Anterior cingulate cortex (tissue), 58 donors: ENCODE results near the gene PDE8B.
"Not testable (repeated sequence)": the region's sequence is repeated elsewhere in the genome, so short reads cannot be mapped to it uniquely, and the experiment has no call there.

Experiments used
- DNase-seq, 58 donors: peaks; one replicate each; lab custom pipeline; 2025; lab: John Stamatoyannopoulos, UW

The PDE8B gene

DNA sequence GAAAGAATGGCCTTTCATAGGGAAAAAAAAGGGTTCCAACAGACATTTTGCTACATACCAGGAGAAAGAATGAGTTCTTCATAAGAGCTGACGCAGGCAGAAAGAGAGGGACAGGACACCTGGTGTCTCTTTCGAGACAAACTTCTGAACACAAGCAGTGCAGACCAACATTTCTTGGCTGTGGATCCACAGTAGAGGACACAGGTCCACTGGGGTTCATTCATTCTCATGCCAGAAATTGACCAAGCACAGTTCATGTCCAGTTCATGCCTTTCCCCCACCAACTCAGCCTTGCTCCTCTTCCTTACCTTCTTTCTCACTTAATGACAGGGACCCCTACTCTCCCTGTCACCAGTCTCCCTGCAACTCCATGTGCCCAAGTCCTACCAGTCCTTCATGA is 144.0 kb downstream of the PDE8B start:
- no peak for DNase-seq

DNA sequence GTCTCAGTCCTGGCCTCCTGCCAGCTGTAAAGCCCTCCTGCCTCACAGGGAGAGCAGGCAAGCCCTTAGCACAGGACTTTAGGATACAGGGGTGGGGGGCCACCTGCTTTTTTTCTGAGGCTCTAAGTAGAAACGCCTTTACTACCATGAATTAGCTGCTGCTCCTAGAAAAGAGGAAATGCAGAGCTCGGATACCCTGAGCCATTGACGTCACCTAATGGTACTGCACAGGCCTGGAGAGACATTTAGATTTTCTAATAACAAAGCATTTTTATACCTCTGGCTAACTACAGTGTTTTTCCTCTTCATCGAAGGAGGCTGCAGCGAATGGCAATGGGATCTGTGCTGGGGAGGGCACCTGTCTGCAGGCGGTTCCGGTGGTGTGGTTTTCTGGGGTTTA is 144.6 kb downstream of the PDE8B start:
- no peak for DNase-seq

DNA sequence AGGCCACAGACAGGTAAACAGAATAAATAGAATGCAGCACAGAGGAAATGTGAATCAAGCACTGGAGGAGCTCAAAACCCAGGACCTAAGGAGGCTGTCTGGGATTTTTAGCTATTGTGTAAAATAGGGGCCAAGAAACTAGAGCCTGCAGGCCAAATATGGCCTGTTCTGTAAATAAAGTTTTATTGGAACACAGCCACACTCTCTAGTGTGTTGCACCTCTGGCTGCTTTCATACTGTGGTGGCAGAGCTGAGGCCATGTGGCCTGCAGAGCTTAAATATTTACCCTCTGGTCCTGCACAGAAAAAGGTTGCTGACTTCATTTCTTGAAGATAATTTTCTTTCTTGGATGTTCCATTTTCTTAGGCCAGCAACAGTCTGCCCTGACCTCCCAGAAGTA is 145.3 kb downstream of the PDE8B start:
- no peak for DNase-seq

DNA sequence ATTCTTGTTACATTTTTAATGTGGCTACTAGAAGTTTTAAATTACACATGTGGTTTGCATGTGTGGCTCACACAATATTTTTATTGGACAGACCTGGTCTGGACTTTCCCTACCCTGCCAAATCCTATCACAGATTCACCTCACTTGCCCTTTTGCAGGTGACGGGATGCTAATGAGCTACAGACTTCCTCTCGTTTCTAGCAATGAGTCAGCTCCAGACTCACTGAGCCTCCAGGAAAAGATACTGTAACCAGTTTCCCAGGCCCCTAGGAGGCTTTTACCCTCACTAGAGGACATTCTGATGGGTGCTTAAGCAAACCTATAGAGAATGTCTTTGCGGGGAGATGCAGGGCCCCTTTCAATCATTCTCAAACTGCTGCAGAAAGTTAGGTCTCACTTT is 146.3 kb downstream of the PDE8B start:
- no peak for DNase-seq

DNA sequence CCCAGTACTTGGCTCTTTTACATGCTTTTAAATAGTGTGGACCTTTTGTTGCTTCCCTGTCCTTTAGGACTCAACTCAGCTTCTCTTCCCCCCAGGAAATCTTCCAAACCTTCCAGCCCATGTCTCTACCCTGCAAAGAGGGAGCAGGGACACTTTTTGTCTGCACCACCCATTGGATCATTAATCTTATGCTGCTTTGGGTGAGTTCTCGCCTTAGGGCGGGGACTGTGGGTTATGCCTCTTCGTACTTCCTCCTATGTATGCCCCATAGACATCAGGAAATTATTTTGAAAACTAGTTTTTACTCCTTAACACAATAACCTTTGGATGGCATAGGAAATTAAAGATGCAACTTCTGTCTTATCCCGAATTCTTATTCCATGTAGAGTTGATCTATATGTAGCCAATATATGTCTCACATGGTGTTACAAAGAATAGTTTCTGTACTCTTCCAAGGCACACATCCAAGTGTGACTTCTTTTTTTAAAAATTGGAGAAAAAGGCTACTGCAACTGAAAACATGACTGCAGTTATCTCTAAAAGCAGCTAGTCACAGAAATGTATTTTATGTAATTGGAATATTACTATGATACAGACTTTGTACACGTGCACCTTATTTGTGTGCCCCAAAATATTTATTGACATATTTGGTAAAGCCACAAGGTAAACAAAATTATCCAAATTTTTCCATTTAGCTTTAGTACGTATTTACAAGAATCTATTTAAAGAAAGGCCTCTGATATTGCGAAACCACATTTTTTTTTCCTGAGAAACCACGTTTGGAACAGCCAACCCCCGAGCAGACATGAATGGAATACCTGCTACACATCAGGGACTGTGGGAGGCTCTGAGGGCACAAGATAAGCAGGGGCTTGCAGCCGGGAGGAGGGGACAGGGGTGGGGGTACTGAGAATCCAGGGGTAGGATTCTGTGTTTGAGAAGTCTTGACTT is 148.1 kb downstream of the PDE8B start:
- no peak for DNase-seq

DNA sequence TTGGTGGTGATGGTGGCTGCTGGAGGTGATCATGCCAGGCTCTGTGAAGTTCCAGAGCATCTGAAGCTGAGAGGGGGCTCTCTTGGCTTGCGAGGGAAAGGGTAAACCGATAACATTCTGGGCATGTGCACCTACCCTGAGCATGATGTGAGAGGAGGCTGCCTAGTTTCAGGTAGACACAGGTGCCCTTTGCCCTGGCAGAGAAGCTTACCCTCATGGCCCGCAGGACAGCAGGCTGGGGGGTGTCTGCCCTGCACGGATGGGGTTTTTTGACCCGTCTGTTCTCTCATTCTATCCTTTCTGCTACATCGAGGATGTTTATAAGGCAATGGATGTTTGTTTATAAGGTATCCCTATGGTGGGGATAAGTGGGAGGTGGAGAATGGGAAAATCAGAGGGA is 148.8 kb downstream of the PDE8B start:
- no peak for DNase-seq

DNA sequence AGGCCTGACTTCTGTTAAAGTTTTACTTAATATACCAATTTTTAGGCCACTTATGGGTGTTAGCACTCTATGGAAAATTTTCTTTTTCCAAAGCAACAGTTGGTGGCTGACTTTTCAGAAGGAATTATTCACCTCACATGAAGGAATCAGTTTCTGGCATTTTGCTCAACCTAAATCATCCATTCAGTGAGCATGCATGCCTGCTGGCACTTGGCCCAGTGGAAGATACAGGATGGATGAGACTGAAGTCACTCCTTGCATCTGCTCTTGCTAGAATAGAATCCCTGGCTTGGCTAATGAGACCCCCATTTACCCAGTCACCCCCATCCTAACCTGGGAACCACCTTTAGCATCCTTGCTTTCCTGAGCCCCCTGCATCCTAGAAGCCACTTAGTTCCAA is 149.9 kb downstream of the PDE8B start:
- peak in 1 of 58 donors; percentile 19 for DNase-seq

DNA sequence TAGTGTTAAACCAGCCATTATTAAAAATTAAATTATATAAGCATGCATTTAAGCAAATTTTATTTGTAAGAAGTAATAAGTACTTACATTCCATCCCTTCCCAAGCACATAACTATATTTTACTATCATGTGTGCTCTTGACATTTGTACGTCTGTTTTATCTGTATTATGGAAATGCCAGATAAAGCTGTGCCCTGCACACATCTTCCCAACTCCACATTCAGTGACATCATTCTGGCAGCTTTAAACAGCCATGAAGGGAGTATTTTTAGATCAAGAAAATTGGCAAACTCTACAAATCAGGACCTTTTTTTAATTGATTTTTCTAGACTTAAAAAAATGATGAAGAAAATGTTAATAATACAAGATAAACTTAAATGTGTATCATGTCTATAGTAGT is 150.5 kb downstream of the PDE8B start:
- DNase-seq, result no peak

DNA sequence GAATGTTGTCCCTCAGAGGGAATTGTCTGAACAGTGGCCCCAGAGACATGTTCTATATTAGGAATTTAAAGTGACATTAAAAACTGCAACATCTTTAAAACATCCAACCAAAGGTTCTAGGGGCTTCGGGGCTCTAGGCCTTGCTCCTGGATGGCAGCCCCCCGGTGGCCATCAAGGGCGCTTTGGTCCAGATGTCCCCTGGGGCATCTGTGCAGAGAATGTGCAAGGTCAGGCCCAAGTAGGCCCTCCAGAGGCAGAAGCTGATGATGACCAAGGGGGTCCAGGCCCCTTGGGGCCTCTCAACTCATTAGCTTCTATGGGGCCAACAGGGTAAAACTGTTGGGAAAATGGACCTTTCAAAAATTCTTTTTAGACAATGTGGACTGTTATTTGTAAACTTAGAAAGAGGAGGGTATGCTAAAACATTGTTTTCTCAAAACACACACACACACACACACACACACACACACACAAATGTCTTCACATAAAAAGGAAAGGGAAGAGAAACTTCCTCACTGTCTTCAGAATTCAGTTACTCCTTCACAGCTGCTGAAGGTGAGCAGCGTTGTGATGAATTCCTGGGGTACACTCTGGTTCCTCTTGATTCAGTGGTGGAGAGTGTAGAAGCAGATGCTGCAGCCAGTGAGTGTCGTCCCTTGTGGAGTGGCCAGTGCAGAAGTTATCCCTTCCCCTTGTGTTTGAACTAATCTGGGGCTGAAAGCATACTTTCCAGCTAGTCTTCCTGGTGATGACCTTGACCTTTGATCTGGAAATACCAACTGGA is 156.4 kb downstream of the PDE8B start:
- no peak for DNase-seq

DNA sequence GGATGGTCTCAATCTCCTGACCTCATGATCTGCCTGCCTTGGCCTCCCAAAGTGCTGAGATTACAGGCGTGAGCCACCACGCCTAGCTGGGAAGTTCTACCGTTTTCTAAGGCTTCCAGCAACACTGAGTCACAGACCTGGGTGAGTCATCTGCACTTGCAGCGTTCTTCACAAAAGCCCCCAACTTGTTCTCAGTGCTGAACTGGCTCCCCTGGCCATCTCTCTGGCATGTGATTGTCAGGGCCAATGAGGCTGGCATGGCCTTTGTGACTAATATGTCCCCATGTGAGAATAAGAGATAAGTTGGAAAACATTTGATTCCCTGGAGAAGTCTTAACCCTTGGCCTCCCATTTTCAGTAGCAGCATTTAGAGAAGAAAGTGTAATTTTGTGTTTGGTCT is 157.3 kb downstream of the PDE8B start:
- DNase-seq, result peak in 1 of 58 donors; percentile 7

DNA sequence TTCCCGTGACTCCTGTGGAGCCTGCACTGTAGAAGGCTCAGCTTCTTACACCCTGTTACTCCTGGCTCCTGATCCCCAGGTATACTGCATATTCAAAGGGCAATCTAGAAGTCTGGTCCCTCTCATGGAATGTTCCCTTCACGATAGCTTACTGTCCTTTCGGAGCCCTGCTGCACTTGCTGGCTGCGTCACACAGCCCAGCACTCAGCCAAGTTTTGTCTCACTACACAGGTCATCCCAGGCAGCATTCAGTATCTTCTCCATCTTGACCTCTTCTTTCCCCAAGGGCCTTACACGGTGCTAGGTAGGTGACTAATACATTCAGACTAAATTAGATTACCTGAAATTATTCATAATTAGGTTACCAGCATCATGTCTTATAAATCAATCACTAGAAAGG is 157.9 kb downstream of the PDE8B start:
- no peak for DNase-seq

DNA sequence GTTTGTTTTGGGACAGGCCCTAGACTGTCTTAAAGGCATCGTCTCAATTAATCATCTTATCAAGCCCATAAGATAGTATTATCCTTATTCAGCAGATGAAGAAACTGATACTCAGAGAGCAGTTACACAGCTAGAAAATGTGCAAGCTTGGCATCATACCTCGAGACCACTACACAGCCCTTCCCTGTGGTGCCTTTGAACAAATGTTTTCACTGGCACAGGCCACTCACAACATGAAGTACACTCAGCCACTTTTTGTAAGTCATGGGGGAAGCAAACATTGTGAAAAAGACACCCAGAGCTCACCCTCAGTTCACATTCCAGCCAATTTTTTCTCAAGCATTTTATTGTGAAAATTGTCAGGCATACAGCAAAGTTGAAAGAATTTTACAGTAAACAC is 159.1 kb downstream of the PDE8B start:
- DNase-seq, result no peak

DNA sequence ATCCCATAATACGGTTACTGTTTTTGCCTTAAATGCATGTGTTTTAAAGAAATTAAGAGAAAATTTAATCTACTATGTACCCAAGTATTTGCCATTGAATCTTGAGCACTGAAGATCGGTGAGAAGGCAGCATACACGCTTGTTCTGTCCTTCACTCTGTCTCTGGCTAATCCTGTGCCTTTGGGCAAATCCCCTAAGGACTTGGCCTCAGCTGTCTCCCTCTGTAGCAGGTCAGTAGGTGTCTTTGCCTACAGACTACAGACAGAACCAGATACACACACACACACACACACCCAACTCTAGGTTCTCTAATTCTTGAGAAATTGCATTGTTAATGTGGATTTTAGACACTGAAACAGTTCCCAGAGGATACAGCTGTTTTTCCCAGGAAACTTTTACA is 164.2 kb downstream of the PDE8B start:
- no peak for DNase-seq

DNA sequence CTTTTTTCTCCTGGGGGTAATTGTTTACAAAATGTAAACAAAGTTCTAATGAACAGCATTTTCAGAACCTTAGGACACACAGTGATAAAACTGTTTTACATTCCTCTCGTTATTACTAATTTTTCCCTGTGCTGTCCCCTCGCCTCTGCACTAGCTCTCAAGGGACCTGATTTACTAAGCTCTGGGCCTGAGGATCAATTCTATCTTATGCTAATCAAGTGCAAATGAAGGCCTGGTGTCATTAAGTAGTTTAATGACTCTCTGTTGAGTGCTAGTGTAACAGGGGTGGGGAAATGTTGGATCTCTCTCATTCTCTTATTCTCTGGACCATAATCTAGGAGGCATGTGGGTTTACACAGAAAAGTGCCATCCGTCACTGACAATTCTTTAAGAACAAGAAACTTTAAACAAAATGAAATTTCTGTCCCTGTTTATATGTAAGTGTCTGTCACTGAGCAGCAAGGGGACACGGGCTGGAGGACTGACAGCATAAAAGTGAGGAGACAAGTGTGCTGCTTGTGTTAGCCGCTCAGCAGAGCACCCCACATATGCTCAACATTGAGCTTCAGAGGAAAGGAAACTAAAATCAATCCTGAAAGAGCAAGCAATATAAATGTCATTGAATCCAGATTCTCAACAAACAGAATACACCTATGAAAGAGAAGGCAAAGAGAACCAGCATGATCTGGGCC is 166.3 kb downstream of the PDE8B start:
- no peak for DNase-seq

DNA sequence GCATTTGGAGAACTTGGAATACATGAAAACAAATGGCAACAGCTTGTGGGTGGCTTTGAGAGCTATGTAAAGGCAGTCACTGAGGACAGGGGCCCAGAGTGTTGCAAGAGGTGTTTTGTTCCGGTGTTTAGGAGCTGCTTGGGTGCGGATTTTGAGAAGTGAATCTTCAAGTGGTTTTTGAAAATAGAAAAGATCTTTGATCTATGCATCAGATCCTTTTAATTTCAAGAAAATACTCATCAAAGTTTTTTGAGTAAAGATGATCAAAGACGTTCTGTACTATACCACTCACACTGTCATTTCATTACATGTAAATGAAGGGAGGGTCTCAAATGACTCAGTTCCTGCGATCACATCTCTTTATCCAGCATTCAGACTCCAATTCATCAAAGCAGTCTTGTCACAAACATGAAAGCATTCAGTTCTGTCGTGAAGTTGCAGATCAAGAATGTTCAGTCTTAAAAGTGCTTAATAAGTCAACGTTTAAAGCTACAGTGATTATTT is 169.1 kb downstream of the PDE8B start:
- no peak for DNase-seq

DNA sequence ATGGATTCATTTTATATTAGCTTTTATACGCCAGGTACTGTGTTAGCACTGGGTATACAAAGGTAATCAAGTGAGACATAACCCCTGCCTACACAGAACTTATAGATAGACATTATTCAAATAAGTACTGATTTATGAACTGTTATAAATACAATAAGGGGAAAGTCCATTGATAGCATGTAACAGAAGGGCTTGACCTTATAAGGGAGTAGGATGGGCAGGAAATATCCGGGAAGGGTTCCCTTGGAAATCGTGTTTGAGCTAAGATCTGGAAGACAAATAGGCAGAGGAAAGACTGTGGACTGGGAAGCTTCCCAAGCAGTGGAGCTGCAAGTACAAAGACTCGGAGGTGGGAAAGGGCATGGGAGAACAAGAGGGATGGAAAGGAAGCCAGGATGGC is 170.2 kb downstream of the PDE8B start:
- DNase-seq, result no peak

DNA sequence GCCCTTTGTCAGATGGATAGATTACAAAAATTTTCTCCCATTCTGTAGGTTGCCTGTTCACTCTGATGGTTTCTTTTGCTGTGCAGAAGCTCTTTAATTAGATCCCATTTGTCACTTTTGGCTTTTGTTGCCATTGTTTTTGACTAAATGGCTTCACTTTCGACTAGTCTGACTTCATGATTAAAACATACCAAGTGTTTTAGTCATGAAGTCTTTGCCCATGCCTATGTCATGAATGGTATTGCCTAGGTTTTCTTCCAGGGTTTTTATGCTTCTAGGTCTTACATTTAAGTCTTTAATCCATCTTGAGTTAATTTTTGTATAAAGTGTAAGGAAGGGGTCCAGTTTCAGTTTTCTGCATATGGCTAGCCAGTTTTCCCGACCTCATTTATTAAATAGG is 172.9 kb downstream of the PDE8B start:
- not testable (repeated sequence) for DNase-seq

DNA sequence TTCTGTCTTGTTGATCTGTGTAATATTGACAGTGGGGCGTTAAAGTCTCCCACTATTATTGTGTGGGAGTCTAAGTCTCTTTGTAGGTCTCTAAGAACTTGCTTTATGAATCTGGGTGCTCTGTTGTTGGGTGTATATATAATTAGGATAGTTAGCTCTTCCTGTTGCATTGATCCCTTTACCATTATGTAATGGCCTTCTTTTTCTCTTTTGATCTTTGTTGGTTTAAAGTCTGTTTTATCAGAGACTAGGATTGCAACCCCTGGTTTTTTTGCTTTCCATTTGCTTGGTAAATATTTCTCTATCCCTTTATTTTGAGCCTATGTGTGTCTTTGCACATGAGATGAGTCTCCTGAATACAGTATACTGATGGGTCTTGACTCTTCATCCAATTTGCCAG is 175.9 kb downstream of the PDE8B start:
- not testable (repeated sequence) for DNase-seq

DNA sequence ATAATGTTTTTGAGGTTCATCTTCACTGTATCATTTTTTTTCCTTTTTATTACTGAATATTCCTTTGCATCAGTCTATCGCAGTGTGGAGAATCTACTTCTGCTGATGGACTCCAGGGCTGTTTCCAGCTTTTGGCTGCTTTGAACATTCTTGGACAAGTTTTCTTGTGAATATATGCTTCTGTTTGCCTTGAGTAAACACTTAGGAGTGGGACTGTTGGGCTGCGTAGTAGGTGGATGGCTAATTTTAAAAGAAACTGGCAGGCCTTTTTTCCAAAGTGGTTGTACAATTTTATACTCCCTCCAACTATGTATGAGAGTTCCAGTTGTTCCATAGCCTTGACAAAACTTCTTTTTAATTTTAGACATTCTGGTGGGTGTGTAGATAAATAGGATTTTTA is 179.3 kb downstream of the PDE8B start:
- DNase-seq, result no peak

DNA sequence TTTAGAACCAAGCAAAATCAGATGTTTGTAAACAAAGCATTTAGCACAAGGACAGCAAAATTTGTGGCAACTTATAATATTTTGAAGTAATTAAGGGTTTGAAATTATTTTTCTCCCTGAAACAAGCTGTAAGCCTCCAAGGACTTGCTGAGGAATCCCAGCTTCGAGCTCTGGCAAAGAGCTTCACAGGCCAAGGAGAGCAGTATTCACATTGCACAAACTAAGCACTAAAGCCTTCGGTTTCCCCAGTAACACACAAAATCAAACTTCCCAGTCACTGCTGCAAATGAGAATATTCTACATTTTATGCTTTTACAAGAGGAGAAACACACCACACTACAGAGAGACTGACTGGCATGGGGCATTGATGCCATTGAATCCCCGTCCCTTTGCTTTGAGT is 179.7 kb downstream of the PDE8B start:
- no peak for DNase-seq

DNA sequence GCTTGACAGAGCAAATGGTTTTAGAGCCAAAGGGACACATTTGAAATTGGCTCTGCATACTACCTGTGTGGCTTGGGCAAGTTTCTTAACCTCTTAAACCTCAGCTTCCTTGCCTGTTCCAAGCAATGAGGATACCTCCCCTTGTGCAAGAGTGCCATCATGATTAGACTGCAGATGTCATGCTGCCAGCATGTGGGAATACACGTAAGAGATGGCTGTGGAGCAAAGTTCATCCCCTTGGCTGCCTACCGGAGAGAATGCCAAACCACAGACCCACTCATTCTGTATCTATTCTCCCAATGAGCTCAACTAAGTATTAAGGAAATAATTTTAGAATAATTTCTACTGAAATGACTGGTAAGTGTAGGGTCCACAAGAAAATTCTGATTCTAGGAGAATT is 180.3 kb downstream of the PDE8B start:
- no peak for DNase-seq
